GM20000 (cell line): Measurements from ENCODE around the gene TMC6.
"Not testable (repeated sequence)": the region's sequence is repeated elsewhere in the genome, so short reads cannot be mapped to it uniquely, and the experiment has no call there.

ENCODE experiments used
- DNase-seq: peaks from one replicate; pipeline ENCODE4 v3.0.0; 2012; ENCODE audit warnings: low spot score
- TF ChIP-seq, protein P1 (sequence below): IDR thresholded peaks from 2 replicates; pipeline ENCODE4 v1.5.1; 2012; ENCODE audit warnings: mild to moderate bottlenecking, control low read depth; ENCODE audit errors: extremely low read depth, missing control alignments

Gene TMC6

DNA sequence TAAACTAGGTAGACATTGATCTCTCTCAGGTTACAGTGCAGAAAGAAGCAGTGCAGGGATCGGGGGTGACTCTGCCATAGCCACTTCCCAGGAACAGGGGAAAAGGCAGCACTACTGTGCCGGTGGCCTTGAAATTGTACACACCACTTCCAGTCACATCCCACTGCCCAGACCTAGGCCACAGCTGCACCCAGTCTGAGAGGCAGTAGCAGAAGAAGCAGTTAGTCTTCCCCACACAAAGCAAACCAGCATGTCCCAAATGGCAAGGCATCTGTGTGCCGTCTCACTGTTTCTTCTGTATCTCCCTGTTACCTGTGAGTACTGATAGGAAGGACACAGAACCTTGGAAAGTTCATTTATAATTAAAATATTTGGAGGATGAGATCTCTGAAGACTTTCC, 47.0 kb downstream of the TMC6 start:
- DNase-seq = no peak
- TF ChIP-seq, protein P1, sequence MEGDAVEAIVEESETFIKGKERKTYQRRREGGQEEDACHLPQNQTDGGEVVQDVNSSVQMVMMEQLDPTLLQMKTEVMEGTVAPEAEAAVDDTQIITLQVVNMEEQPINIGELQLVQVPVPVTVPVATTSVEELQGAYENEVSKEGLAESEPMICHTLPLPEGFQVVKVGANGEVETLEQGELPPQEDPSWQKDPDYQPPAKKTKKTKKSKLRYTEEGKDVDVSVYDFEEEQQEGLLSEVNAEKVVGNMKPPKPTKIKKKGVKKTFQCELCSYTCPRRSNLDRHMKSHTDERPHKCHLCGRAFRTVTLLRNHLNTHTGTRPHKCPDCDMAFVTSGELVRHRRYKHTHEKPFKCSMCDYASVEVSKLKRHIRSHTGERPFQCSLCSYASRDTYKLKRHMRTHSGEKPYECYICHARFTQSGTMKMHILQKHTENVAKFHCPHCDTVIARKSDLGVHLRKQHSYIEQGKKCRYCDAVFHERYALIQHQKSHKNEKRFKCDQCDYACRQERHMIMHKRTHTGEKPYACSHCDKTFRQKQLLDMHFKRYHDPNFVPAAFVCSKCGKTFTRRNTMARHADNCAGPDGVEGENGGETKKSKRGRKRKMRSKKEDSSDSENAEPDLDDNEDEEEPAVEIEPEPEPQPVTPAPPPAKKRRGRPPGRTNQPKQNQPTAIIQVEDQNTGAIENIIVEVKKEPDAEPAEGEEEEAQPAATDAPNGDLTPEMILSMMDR = no peak

DNA sequence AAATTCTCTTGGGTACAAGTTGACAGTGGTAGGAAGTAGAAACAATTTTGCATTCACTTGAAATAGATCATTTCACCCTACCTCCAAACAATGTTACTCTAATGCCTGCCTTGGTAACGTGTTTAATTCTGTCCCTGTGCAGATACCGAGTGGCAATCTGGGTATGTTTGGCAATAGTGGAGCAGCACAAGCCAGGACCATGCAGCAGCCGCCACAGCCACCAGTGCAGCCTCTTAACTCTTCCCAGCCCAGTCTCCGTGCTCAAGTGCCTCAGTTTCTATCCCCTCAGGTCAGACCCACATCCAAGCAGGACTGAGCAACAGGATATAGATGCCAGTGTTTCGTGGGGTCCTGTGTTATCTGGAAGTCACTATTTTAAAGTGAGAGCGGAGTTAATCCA, 49.3 kb downstream of the TMC6 start:
- no peak for DNase-seq

DNA sequence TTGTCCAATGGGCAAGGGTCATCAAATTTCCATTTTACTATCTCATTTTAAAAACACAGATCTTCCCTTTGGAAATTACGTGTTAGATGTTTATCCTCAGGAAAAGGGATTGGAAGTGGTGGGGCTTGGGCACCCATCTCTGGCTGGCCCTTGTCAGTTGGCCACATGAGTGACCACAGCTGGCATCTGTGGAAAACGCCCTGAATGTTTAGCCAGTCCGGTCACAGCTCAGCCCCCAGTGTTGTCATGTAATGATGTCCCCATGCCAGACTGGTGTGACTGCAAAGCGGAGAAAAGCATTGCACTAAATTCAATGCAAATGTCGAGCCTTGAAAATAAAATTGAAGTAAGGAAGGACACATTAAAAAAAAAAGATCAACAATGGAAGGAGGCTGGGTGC, 53.0 kb downstream of the TMC6 start:
- TF ChIP-seq, protein P1 = no peak
- DNase-seq = no peak

More for the DNA sequence above, 49.3 kb downstream of the TMC6 start:
- TF ChIP-seq, protein P1 = no peak

DNA sequence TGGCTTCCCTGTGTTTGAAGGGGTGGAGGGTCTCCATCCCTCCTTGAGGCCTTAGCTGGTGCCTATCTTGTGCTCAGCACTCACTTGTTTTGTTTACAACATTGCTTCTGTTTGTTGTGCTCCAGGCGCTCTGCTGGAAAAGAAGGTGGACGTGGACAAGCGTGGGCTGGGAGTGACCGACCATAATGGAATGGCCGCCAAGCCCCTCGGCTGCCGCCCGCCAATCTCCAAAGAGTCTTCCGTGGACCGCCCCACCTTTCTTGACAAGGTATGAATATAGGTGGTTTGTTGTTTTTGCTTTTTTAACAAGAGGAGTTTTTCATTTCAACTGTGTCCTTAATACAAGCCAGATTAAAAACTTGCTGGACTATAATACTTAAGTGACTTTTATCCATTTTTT, 53.5 kb downstream of the TMC6 start:
- TF ChIP-seq, protein P1 = no peak
- no peak for DNase-seq

DNA sequence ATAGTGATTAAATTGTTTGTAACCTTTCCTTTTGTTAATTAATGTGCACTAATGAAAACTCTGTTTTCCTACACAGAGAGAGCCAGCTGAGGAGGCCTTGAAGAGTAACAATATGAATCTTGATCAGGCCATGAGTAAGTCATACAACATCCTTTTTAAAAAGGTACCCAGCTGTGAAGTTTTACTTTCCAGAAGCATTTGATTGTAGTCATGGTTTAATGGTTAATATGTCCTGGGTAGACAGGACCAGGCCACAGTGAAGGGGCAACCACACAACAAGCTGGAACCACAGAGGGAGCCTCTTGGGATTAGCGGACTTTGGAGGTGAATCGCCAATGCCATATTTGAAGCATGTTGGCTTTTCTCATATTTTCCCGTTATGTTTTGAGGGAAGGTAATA, 55.6 kb downstream of the TMC6 start:
- TF ChIP-seq, protein P1 = no peak
- DNase-seq = no peak

DNA sequence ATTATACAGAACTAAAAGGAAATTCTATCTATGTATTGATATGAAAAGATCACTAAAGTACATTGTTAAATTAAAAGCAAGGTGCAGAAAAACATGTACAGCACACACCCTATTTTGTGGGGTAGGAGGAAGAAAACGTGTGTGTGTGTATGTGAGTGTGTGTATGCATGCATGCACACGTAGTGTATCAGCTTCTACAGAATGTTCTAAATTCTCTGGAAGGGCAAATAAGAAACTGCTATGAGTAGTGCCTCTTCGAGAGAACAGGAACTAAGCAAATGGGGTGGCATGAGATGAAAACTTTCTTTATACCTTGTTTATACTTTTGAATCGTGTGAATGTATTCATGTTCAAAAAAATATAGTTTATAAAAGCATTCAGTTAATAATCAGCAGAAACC, 58.9 kb downstream of the TMC6 start:
- DNase-seq = no peak
- TF ChIP-seq, protein P1 = no peak

DNA sequence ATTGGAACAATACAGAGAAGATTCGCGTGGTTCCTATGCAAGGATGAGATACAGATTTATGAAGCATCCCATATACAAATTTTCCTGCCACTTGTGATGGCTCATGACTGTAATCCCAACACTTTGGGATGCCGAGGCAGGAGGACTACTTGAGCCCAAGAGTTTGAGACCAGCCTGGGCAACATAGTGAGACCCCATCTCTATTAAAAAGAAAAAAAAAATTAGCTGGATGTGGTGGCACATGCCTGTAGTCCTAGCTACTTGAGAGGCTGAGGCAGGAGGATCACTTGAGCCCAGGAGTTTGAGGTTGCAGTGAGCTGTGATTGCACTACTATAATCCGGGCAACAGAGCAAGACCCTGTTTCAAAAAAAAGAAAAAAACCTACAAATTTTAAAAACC, 61.6 kb downstream of the TMC6 start:
- not testable (repeated sequence) for DNase-seq

DNA sequence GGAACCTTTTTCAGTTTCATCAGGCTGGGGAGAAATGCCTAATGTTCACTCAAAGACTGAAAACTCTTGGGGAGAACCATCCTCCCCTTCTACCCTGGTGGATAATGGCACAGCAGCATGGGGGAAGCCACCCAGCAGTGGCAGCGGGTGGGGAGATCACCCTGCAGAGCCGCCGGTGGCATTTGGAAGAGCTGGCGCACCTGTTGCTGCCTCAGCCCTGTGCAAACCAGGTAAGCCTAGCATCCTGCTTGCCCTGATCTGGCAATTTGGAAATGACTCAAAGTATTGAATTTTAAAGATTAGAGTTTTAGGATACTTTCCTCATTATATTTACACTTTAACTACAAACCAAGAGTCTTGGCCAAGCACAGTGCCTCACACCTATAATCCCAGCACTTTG, 63.8 kb downstream of the TMC6 start:
- DNase-seq = no peak
- TF ChIP-seq, protein P1 = no peak
